ENCODE results near the gene KRTAP6-2. TPM values are rescaled to one million over a fixed set of nuclear protein-coding genes. Genes with fewer than 3 reads are reported as not detected.

KRTAP6-2 gene
- total and polyA plus RNA-seq, 2 of the 8 experiments (the other 6 are each of a cell fraction or from before 2014, with no cell fraction given), result not detected

GRCh38 chr21:30590297-30590696 is 8.4 kb downstream of the KRTAP6-2 start, which contains the start of gene KRTAP22-2 (continued):
- TF ChIP-seq SAP30 (IDR thresholded peaks at IDR 0.05; ENCODE audit: insufficient read depth, insufficient replicate concordance, low read length) (no peak), CBX5 (IDR thresholded peaks at IDR 0.05; ENCODE audit: low read depth, low read length) (no peak)
